Activated naive CD4-positive, alpha-beta T cell treated with anti-CD3 and anti-CD28 coated beads, Interleukin-2, amount 50 U/mL, for 16 hours (primary cell): ENCODE measurements around the gene SLC10A6.
"Not testable (repeated sequence)": the region's sequence is repeated elsewhere in the genome, so short reads cannot be mapped to it uniquely, and the experiment has no call there.

Experiments used
- DNase-seq: peaks from one replicate; pipeline ENCODE4 v3.0.0-alpha.2; 2020

The SLC10A6 gene

GRCh38 chr4:86848732-86849619, at the start of gene SLC10A6:
Gene SLC10A6 (minus strand): TSS chr4:86849384. CDS start chr4:86849115, 269 bp downstream.
- DNase-seq, result no peak

GRCh38 chr4:86898562-86898961, 49.4 kb upstream of the SLC10A6 start:
- DNase-seq, result no peak

DNA sequence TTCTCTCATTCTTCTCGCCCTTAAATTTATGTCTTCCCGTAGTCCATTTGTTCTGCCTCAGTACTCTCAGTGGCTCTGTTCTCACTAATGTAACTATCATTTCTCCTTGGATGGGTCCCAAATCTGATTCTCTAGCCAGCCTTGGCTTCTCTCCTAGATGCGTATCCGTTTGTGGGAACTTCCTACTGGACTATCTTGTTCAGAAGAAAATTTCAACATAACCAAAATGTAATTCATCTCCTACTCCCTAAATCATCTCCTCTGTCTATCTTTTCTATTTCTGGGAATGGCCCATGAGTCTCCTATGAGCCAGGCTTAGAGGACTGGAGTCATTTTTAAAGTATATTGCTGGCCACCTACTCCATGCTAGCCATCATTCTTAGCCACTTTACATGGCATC, 47.4 kb upstream of the SLC10A6 start:
- no peak for DNase-seq

- no peak for DNase-seq
Observed at GRCh38 chr4:86895692-86896488, 46.7 kb upstream of the SLC10A6 start.

GRCh38 chr4:86894455-86894854, 45.3 kb upstream of the SLC10A6 start:
- no peak for DNase-seq

- DNase-seq, result no peak
Observed at GRCh38 chr4:86893136-86893535, 44.0 kb upstream of the SLC10A6 start.

DNA sequence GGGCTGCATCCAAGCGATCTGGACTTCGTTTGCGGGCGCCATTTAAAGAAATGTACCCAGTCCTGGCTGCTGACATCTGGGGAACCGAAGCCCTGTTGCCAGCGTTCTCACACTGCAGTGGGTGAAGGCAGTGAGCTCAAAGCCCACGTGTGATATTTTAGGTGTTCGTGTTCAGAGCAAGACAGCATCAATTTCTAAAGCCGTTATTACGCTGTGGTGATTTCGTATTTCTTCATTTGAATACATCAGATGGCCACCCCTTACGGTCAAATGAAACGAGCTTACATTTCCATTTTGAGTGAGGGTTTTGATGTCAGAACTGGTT, 43.4 kb upstream of the SLC10A6 start:
- no peak for DNase-seq

DNA sequence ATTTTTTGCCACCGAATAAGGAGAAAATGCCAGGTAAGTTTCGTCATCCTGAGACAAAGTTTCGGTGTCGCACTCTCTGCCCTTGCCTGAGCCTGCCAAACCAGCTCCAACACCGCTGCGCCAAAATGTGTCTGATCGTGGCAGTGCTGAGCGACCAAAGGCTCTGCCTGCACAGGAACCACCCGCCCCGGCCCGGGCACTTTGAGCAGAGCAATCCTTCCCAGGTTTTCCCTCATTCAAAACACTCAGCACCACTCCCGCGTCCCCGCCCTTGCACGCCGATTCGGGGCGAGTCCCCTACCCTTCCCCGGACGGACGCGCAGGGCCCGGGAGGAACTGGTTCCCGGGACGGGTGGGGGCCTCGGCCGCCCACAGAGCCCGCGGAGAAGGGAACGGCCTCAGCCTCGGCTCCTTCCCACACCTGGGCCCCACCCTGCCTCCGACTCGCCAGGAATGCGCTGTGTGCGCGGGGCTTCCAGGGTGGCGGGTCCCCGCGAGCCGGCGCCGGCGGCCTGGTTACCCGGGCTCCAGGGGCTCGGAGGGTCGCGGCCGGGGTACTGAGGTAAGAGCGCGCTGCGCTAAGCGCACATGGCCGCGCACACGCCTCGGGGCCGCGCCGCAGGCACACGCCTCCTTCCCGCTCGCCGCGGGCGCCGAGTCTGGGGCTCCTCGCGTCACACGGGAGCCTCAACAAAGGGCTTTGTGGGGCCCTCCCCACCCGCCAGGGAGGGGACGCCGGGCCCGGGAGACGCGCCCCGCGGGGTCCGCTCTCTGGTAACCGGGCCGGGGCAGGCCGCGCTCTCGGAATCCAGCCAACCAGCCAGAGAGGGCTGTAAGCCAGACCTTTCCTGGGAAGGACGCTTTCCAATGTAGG, 42.8 kb upstream of the SLC10A6 start, which contains the start of gene C4orf36:
C4orf36 (minus strand) TSS at position 661 of the 874 bp plus-strand sequence. CDS start 902 bp downstream, outside the sequence.
- DNase-seq, result peak; percentile 33

DNA sequence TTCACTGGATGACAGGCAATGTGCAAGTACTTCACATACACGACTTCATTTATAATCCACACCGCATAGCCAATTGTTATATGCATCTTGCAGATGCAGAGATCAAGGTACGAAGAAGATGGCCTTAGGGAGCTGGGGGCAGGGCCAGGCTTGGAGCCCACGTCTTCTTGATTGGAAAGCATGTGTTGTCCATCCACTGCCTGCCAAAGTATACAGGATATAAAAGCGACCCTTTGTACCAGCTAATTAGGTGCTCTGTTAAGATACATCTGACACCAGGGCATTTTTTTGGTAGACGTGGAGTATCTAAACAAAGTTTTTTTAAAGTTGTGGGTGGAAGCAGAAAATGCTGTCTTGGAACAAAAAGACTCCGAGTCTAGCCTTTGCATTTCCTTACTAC, 41.6 kb upstream of the SLC10A6 start:
- DNase-seq, result no peak

- DNase-seq, result no peak
Observed at GRCh38 chr4:86879641-86880040, 30.5 kb upstream of the SLC10A6 start.

DNA sequence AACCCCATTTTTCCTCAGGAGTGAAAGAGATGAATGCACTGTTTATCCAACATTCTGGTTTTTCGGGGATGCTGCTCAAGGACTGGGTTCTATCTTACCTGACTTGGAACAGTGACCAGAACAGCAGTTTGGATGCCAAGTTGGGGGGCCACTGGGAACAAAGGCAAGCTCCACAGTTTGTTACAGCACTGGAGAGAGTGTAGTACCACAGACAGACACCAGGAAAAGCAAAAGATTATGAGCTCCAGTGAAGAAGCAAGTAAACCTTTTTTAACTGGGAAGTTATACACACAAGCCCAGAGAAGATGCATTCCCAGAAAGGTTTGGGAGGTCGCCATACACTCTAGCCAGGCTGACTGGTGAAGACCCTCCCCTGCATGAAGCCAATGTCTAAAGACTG, 29.5 kb upstream of the SLC10A6 start:
- no peak for DNase-seq

GRCh38 chr4:86876894-86877685, 27.9 kb upstream of the SLC10A6 start:
- DNase-seq, result no peak

GRCh38 chr4:86875436-86875835, 26.3 kb upstream of the SLC10A6 start:
- DNase-seq, result not testable (repeated sequence)

GRCh38 chr4:86872135-86872534, 23.0 kb upstream of the SLC10A6 start:
- no peak for DNase-seq

DNA sequence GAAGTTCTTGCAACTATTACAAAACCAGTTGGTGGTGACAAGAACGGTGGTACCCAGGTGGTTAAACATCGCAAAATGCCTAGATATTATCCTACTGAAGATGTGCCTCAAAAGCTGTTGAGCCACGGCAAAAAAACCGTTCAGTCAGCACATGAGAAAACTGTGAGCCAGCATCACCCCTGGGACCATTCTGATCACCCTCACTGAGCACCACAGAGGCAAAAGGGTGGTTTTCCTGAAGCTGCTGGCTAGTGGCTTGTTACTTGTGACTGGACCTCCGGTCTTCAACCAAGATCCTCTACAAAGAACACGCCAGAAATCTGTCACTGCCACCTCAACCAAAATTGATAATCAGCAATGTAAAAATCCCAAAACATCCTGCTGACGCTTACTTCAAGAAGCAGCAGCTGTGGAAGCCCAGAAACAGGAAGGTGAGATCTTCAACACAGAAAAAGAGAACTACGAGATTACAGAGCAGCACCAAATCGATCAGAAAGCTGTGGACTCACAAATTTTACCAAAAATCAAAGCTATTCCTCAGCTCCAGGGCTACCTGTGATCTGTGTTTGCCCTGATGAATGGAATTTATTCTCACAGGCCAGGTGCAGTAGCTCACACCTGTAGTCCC, 21.4 kb upstream of the SLC10A6 start:
- no peak for DNase-seq

DNA sequence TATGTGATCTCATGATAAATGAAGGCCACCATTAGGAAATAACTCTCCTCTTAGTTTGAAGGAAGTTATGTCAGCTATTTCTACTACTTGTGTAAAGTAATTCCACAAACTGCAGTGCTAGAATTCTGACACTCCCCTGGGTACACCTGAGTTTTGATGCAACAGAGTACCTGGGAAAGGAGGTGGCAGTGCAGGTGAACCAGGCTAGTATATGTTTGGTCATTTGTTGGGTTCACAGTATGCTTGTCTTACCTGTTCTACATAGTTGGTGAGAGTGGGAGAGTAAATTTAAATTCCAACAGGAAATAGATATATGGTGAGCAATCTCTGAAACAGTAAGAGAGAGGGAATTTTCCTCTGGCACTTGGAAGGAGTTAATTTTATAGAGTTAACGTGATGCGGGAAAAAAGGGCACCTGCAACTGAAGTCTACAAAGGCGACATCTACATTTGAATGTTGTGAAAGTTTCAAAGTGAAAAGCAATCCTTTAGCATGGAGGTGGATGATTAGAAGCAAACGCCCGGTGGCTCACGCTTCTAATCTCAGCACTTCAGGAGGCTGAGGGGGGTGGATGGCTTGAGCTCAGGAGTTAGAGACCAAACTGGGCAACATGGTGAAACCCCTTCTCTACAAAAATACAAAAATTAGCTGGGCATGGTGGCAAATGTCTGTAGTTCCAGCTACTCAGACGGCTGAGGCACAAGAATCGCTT, 8.3 kb upstream of the SLC10A6 start:
- DNase-seq, result no peak

GRCh38 chr4:86856896-86857295, 7.7 kb upstream of the SLC10A6 start:
- DNase-seq, result no peak

DNA sequence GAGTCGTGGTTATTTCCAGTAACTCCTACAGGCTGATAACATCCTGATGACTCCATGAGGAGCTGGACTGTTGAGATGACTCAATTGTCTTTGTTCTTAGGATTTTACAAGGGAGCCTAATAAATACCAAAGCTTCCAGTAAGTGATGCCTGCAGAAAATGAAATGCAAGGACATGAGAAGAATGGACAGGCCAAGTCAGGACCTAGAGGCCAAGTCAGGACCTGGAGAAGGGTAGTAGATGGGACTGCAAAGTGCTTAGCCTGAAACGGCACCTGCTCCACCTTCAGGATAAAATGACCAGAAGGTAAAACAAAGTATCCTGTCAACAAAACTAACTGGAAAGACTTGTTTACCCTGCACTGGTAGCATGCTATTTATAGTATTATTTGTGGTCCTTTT, 6.4 kb upstream of the SLC10A6 start:
- DNase-seq, result no peak

DNA sequence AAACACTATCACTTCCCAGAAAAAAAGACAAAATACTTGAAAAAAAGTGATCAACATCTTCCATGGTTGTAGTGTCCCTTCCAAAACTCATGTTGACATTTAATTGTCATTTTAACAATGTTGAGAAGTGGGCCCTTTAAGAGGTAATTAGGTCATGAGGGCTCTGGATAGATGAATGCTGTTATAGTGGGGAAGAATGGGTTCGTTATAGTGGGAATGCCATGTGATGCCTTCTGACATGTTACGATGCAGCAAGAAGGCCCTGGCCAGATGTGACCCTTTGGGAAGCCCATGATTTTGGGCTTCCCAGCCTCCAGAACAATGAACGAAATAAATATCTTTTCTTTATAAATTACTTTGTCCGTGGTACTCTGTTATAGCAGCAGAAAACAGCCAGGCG, 4.0 kb upstream of the SLC10A6 start:
- DNase-seq, result no peak

GRCh38 chr4:86848136-86848535, 1.0 kb downstream of the SLC10A6 start:
- no peak for DNase-seq

DNA sequence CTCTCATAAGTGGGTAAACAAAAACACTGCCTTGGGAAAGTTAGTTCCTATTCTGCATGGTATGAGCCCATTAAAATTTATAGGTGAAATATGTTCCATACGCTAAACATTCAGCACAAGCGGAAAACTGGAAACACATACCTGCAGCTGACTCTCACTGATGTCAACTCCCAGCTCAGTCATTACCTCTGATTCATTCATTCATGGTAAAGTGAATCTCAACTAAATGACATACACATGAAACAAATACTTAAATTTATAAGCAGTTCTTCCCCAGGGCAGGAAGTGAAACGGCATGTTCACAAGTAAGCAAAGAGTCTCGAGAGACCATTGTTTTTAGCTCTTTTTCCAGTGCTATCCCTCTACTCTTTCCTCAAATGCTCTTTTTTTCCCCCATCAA, 1.6 kb downstream of the SLC10A6 start:
- no peak for DNase-seq
